ENCODE results near the gene STAT6.

The STAT6 gene

DNA sequence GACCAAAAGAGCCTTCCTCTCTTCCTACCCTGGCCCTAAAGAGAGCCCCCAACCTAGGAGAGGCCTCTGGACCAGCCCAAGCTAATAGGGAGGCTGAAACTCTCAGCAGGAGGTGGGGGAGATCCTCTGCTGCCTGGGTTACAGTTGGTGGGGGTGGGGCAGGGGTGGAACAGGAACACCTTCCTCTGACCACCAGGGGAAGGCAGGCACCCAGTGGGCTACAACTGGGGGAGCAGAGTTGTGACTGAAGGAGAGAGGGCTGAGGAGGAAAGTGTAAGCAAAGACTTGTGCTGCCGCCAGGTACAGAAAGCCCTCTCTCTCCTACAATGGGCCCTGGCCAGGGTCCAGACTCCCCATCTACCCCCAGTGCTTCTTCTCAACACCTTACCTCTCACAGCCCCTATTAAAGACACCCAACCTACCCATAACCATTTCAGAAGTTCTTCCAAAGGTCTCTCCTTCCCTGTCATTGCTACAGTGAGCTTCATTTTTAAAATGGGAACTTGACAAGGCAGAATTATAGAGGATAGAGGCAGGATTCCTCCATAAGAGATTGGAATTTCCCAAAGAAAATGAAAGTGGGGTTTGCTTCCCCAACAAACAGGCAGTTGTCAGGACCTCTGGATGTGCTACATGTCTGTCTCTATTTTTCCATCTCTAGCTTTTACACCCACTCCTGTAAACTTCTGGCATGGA, 62.6 kb downstream of the STAT6 start:
- no peak for DNase-seq (ENCODE audit: low spot score)

DNA sequence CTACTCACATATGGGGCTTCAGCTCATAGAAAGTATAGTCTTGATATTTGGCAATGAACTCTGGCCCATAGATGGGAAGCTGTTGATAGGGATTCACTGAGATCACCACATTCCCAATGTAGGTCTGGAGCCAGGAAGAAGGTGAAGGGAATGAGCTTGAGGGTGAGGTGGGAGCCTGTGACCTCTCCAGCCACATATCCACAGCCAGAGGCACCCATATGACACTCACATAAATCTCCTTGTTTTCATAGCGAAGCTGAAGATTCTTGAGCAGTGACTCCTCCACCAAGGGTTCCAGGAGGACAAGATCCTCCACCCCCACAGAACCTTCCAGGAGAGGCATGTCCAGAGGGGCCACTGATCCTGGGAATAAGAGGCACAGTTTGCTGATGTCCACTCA, 63.2 kb downstream of the STAT6 start:
- DNase-seq (ENCODE audit: low spot score): no peak

DNA sequence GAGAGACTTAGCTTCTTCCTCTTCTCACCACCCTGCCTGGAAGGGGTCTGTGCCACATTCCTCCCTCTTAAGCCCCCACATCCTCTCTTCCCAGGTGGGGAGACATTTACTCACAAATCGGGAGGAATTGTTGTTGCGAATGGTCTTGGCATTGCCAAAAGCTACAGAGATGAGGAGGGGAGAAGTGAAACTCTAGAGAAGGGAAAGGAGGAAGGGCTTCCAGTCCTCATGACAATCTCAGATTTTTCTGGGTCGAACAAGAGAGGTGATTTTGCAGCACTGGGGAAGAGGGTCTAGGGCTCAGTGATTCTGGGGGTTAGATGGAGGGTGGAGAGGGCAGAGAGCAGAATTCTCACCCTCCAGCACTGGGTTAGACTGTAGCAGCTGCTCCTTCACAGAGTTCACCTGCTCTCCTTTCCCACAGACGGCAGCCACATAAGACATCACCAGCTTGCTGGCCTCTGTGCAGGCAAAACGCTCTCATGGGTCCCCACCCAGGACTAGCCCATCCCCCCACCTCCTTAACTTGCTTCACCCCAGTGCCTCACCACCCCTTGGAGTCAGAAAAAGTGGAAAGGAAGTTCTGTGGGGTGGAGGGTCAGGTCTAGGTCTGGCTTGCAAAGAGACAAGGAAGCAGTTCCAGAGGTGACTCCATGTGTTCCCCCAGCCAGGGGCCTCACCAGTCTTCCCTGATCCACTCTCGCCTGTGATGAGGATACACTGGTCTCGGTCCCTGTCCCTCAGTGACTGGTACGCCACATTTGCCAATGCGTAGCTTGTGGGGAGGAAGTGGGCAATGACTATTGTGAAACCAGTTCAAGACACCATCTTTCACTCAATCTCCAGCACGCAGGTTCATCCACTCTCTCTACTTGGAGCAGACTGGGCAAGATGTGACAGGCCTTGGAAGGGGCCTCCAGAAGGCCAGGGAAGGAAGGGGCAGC, 63.9 kb downstream of the STAT6 start:
- DNase-seq (ENCODE audit: low spot score): no peak

DNA sequence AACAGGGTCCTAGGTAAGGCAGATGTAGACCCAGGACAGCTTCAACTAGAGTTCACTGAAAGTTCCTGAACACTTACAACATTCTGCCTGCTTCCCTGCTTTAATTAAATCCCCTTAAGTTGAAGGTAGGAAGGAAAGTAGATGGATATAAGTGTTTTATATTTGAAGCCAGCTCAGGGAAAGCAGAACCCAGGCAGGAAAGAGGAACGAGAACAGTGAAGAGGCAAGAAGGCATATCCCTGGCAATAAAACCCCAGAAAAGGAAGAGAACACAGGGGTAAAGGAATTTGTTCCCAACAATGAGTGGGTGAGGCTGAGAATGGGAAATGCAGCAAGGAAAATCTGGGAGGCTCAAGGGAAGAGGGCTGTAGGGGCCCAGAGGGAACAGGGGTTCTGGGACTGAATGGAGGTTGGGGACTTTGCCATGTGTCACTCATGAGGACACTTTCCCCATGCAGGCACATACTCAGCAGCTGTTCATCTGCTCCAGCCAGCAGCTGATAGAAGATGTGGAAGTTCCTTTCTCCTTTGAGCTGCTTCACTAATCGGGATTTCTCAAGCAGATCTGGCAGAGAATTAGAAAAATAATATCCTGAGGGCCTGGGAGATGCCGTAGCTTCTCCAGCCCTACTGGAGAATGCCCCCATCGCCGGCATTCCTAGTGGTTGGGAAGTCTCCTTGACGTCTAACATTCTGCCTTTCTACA, 64.9 kb downstream of the STAT6 start:
- DNase-seq (ENCODE audit: low spot score): no peak

Measured in RKO (cell line).